Measurements from ENCODE around the gene GALE. TPM values are rescaled to one million over a fixed set of nuclear protein-coding genes. Genes with fewer than 3 reads are reported as not detected.
A peak's percentile ranks its signal among the peaks of the same experiment; 100 is the strongest.

Gene GALE
- total and polyA plus RNA-seq, 2 donors (not counting 3 experiments of a cell fraction or from before 2014, with no cell fraction given), result 42.9 to 64.7 TPM

GRCh38 chr1:23804183-23804835, 3.8 kb upstream of the GALE start:
- no peak overlapping the region for H3K4me3 ChIP-seq (replicated peaks in 1 of 3; ENCODE audit: insufficient read depth in 1 of 3, low read depth in 1 of 3, low read length in 3 of 3)
- H3K79me2 ChIP-seq (ENCODE audit: control insufficient read depth, insufficient read depth, low read length), result no peaks in the 10 kb centered on the region
- dilution Hi-C loops (cut with MboI; ENCODE audit: extremely low pct_ligation_motif_present, low sequenced_read_pairs) (no loop called here), intact Hi-C loops (cut with micrococcal nuclease) (loop anchor here (5.0 kb wide), 1 partner anchor 247 kb away; the partner anchor contains the start of gene ID3)
- H3K9ac ChIP-seq (replicated peaks; ENCODE audit: extremely low read depth, insufficient read depth, low read length), result no peak overlapping the region
- FAIRE-seq, result no peak
- DNase-seq (ENCODE audit: low read depth, low spot score), result no peak
- TF ChIP-seq GATA2 (IDR thresholded peaks at IDR 0.05; ENCODE audit: insufficient read depth, insufficient read length, low read depth, low read length) (no peak), CTCF (IDR thresholded peaks at IDR 0.05; ENCODE audit: extremely low read depth in 1 of 2, insufficient read depth in 1 of 2, low read depth in 1 of 2, low read length in 2 of 2) (peak in 1 of 2 donors; percentile 46)
- H3K27ac ChIP-seq (ENCODE audit: insufficient read depth, low read depth, low read length), result no peak overlapping the region
- H3K4me2 ChIP-seq (ENCODE audit: insufficient read depth, low read length), result no peak overlapping the region
- ChIA-PET CTCF (interaction anchor here (0.7 to 1.2 kb wide), 2 partner anchors 51 to 64 kb away, joined by 3 to 4 read pairs; partner anchors contain the start of gene FUCA1), POLR2A (no interaction called here)
- no peaks in the 10 kb centered on the region for H3K27me3 ChIP-seq (ENCODE audit: control insufficient read depth in 2 of 2, insufficient read depth in 2 of 2, low read length in 2 of 2)
- H3K9me3 ChIP-seq (replicated peaks; ENCODE audit: control insufficient read depth, insufficient read depth, low read length), result no peaks in the 10 kb centered on the region
- no TSS peak for BruUV-seq (replicated peaks)
- peaks cover 10% of the 10 kb centered on the region for H3K4me1 ChIP-seq (ENCODE audit: control insufficient read depth, extremely low read depth, insufficient read depth, low read length)
- H4K20me1 ChIP-seq (replicated peaks; ENCODE audit: control insufficient read depth, extremely low read depth, insufficient read depth, low read length), result no peaks in the 10 kb centered on the region
- H2AFZ ChIP-seq (ENCODE audit: low read depth, low read length), result no peak overlapping the region
- no peaks in the 10 kb centered on the region for H3K9me1 ChIP-seq (replicated peaks; ENCODE audit: control insufficient read depth, extremely low read depth, insufficient read depth, low read length)
- peaks cover 0 to 2% of the 10 kb centered on the region in 2 experiments for H3K36me3 ChIP-seq (ENCODE audit: control insufficient read depth in 2 of 2, extremely low read depth in 1 of 2, insufficient read depth in 2 of 2, low read length in 2 of 2)

- Histone ChIP-seq H3K9me1 (replicated peaks; ENCODE audit: control insufficient read depth, extremely low read depth, insufficient read depth, low read length) (no peaks in the 10 kb centered on the region), H3K9ac (replicated peaks; ENCODE audit: extremely low read depth, insufficient read depth, low read length) (no peak overlapping the region), H2AFZ (ENCODE audit: low read depth, low read length) (no peak overlapping the region), H3K4me3 (replicated peaks in 1 of 3; ENCODE audit: insufficient read depth in 1 of 3, low read depth in 1 of 3, low read length in 3 of 3) (no peak overlapping the region), H4K20me1 (replicated peaks; ENCODE audit: control insufficient read depth, extremely low read depth, insufficient read depth, low read length) (no peaks in the 10 kb centered on the region), H3K4me1 (ENCODE audit: control insufficient read depth, extremely low read depth, insufficient read depth, low read length) (peaks cover 15% of the 10 kb centered on the region), H3K9me3 (replicated peaks; ENCODE audit: control insufficient read depth, insufficient read depth, low read length) (no peaks in the 10 kb centered on the region), H3K4me2 (ENCODE audit: insufficient read depth, low read length) (no peak overlapping the region), H3K36me3 (ENCODE audit: control insufficient read depth in 2 of 2, extremely low read depth in 1 of 2, insufficient read depth in 2 of 2, low read length in 2 of 2) (peaks cover 0 to 2% of the 10 kb centered on the region in 2 experiments), H3K79me2 (ENCODE audit: control insufficient read depth, insufficient read depth, low read length) (no peaks in the 10 kb centered on the region), H3K27me3 (ENCODE audit: control insufficient read depth in 2 of 2, insufficient read depth in 2 of 2, low read length in 2 of 2) (no peaks in the 10 kb centered on the region), H3K27ac (ENCODE audit: insufficient read depth, low read depth, low read length) (no peak overlapping the region)
- no peak for TF ChIP-seq GATA2 (IDR thresholded peaks at IDR 0.05; ENCODE audit: insufficient read depth, insufficient read length, low read depth, low read length)
- no peak for TF ChIP-seq JUN (IDR thresholded peaks at IDR 0.05; ENCODE audit: borderline replicate concordance, insufficient read depth, insufficient read length, low read depth)
- no peak for TF ChIP-seq EZH2 (IDR thresholded peaks at IDR 0.05; ENCODE audit: borderline replicate concordance, low read depth, low read length, severe bottlenecking)
- no peak for TF ChIP-seq POLR2A (IDR thresholded peaks at IDR 0.05; ENCODE audit: low read depth, low read length)
- no peak for TF ChIP-seq MAX (IDR thresholded peaks at IDR 0.05; ENCODE audit: insufficient read depth, insufficient read length)
- TF ChIP-seq FOS (IDR thresholded peaks at IDR 0.05; ENCODE audit: borderline replicate concordance, insufficient read depth, low read length), result no peak
- no peak for TF ChIP-seq MYC (IDR thresholded peaks at IDR 0.05; ENCODE audit: low read depth, low read length)
- no peak for TF ChIP-seq CTCF (IDR thresholded peaks at IDR 0.05; ENCODE audit: extremely low read depth in 1 of 2, insufficient read depth in 1 of 2, low read depth in 1 of 2, low read length in 2 of 2)
- no peak for TF ChIP-seq POLR2AphosphoS5 (IDR thresholded peaks at IDR 0.05; ENCODE audit: insufficient read depth, low read depth, low read length)
- dilution Hi-C loops (cut with MboI; ENCODE audit: extremely low pct_ligation_motif_present, low sequenced_read_pairs) (no loop called here), intact Hi-C loops (cut with micrococcal nuclease) (loop anchor here (5.0 kb wide), 1 partner anchor 246 kb away; the partner anchor contains the start of gene ID3)
- BruUV-seq (replicated peaks), result no TSS peak
- CTCF ChIA-PET, result interaction anchor here (0.7 to 1.3 kb wide), 4 partner anchors 32 to 186 kb away, joined by 3 to 4 read pairs (median 4); partner anchors contain the start of gene FUCA1
- POLR2A ChIA-PET, result no interaction called here
- FAIRE-seq (no peak), DNase-seq (ENCODE audit: low read depth, low spot score) (no peak)
Measured at GRCh38 chr1:23803674-23804073, 3.1 kb upstream of the GALE start.

All from endothelial cell of umbilical vein (primary cell).